GM10248 (cell line): ENCODE data around the gene LYRM9.
"Not testable (repeated sequence)": the region's sequence is repeated elsewhere in the genome, so short reads cannot be mapped to it uniquely, and the experiment has no call there.

Source experiments
- CTCF ChIA-PET: fragments of 300-600 bp; sonication (Branson Sonifier 250); formaldehyde crosslinking; extraction: SDS; loops from one replicate; lab custom pipeline; 2021; ENCODE audit warnings: antibody characterized with exemption; lab: Yijun Ruan, JAX
- POLR2A ChIA-PET: fragments of 350-650 bp; sonication (Branson Sonifier 250); formaldehyde crosslinking; extraction: SDS; loops from one replicate; lab custom pipeline; 2020; ENCODE audit warnings: antibody characterized with exemption; lab: Yijun Ruan, JAX
- DNase-seq: peaks from one replicate; pipeline ENCODE4 v3.0.0; 2012; ENCODE audit errors: extremely low spot score
- TF ChIP-seq, protein P1 (sequence below): IDR thresholded peaks from 2 replicates; pipeline ENCODE4 v1.5.1; 2012; ENCODE audit warnings: mild to moderate bottlenecking, low read depth; ENCODE audit errors: extremely low read depth, missing control alignments, control extremely low read depth

LYRM9 gene

DNA sequence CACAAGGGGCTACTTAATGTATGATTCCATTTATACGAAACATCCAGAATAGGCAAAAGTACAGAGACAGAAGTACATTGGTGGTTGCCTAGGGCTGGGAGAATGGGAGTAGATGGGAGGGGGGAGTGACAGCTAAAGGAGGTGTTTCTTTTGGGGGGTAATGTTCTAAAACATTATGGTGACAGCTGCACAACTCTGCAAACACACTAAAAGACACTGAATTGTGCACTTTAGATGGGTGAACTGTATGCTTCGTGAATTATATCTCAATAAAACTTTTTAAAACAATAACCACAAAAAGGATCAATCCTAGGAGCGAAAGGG is 661 bp downstream of the LYRM9 start:
- TF ChIP-seq, protein P1, sequence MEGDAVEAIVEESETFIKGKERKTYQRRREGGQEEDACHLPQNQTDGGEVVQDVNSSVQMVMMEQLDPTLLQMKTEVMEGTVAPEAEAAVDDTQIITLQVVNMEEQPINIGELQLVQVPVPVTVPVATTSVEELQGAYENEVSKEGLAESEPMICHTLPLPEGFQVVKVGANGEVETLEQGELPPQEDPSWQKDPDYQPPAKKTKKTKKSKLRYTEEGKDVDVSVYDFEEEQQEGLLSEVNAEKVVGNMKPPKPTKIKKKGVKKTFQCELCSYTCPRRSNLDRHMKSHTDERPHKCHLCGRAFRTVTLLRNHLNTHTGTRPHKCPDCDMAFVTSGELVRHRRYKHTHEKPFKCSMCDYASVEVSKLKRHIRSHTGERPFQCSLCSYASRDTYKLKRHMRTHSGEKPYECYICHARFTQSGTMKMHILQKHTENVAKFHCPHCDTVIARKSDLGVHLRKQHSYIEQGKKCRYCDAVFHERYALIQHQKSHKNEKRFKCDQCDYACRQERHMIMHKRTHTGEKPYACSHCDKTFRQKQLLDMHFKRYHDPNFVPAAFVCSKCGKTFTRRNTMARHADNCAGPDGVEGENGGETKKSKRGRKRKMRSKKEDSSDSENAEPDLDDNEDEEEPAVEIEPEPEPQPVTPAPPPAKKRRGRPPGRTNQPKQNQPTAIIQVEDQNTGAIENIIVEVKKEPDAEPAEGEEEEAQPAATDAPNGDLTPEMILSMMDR = no peak
- POLR2A ChIA-PET = interaction anchor here (0.6 kb wide), 1 partner anchor 84 kb away, joined by 3 read pairs; no protein-coding TSS in a partner anchor
- no peak for DNase-seq
- CTCF ChIA-PET = interaction anchor here (0.7 to 7.9 kb wide), 18 partner anchors 8 to 359 kb away, joined by 3 to 154 read pairs (median 6); no protein-coding TSS in a partner anchor

DNA sequence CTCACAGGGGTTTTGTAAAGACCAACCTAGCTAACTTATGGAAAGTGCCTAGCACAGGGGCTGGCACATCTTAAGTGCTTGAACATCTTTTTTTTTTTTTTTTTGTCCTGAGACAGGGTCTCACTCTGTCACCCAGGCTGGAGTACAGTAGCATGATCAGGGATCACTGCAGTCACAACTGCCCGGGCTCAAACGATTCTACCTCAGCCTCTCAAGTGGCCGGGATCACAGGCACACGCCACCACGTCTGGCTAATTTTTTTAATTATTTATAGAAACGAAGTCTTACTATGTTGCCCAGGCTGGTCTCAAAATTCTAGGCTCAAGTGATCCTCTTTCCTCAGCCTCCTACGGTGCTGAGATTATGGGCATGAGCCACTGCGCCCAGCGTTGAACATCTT is 1.3 kb downstream of the LYRM9 start:
- TF ChIP-seq, protein P1 = no peak
- no peak for DNase-seq
- CTCF ChIA-PET = interaction anchor here (1.1 to 7.9 kb wide), 7 partner anchors 10 to 237 kb away, joined by 3 to 154 read pairs (median 10); no protein-coding TSS in a partner anchor
- POLR2A ChIA-PET = no interaction called here

DNA sequence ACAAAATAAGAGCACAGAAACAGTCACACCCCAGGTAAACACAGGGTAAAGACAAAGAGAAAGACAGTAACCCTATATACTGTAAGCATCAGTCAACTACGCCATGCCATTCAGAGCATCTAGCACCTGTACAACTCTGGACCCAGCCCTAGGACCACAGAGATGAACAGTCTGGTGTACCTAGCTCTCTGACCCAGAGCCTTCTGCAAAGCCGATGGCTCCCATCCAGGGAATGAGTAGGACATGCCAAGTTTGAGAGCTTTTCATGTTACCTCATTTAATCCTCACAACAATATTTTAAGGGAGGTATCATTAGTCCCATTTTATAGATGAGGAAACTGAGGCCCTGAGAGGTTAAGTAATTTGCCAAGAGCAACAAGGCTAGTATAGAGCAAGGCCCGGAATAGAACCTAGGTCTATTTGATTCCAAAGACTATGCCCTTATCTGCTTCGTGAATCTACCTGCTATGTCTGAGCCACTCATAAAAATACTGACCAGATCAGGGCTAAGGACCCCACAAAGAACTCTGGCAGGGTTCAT is 3.4 kb downstream of the LYRM9 start:
- ChIA-PET CTCF (interaction anchor here (0.9 to 7.9 kb wide), 5 partner anchors 10 to 235 kb away, joined by 3 to 154 read pairs (median 7); no protein-coding TSS in a partner anchor), POLR2A (no interaction called here)
- DNase-seq = no peak
- TF ChIP-seq, protein P1 = no peak

DNA sequence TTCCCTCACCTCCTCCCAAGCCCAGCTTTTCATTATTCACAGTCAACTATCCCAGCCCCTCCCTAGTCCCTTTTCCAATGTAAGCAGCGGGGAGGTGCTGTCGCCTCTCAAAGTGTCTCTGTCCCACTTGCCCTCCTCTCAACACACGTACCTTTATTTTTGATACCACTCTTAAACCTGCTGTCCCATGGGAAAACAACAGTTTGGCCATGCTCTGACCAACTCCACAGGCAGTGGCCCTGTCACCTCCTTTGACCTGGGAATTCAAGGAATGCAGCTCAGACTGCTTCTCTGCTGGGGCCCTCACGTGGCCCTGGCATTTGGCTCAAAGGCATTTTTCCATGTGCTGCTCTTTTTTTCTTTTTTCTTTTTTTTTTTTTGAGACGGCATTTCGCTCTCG is 4.2 kb downstream of the LYRM9 start:
- TF ChIP-seq, protein P1 = no peak
- POLR2A ChIA-PET = no interaction called here
- DNase-seq = no peak
- CTCF ChIA-PET = interaction anchor here (0.9 to 7.9 kb wide), 5 partner anchors 9 to 234 kb away, joined by 3 to 154 read pairs (median 7); no protein-coding TSS in a partner anchor

DNA sequence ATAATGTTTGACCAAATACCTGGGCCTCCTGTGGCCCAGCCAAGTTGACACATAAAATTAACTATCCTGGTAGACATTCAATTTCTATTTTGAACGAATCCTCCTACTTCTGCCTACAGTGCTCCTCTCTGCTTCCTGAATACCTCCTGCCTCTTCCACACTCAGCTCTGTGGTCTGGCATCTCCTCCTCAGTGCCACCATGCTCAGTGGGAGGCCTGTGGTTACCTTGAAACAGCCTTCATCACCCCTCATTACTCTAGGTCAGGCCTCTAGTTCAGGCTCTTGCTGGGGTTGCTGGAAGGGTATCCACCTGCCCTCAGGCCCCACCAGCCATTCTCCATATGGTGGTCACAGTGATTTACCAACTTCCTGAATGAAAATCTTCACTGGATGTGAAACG is 5.1 kb downstream of the LYRM9 start:
- POLR2A ChIA-PET = no interaction called here
- DNase-seq = no peak
- TF ChIP-seq, protein P1 = no peak
- CTCF ChIA-PET = interaction anchor here (1.8 to 7.9 kb wide), 3 partner anchors 8 to 128 kb away, joined by 7 to 154 read pairs (median 116); no protein-coding TSS in a partner anchor

DNA sequence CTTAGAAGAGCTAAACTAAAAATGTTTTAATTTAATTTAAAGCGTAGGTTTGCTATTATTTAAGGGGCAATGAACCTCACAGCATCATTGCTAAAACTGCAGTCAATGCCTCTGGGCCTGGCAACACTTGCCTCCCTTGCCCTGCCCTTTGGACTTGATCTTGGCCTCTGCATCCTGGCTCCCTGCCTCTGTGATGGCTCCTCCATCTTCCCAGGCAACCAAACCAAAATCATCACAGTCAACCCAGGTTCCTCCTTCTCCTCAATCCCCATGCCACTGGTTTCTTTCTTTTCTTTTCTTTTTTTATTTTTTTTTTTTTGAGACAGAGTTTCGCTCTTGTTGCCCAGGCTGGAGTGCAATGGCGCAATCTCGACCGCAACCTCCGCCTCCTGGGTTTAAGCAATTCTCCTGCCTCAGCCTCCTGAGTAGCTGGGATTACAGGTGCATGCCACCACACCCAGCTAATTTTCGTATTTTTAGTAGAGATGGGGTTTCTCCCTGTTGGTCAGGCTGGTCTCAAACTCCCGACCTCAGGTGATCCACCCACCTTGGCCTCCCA is 6.7 kb downstream of the LYRM9 start:
- CTCF ChIA-PET = interaction anchor here (0.7 to 14.0 kb wide), 4 partner anchors 83 to 365 kb away, joined by 3 to 560 read pairs (median 146); partner anchors contain the start of gene NOS2
- DNase-seq, POLR2A ChIA-PET: not testable (repeated sequence)
